T-helper 2 cell treated with Interferon-gamma antibody and Interleukin-4, amounts not matched to agents 100 ng/mL and 5 ng/mL, for 36 hours (primary cell): ENCODE results near the gene RABAC1. TPM values are rescaled to one million over a fixed set of nuclear protein-coding genes. Genes with fewer than 3 reads are reported as not detected.

Experiments
- intact Hi-C: fragments of 100-400 bp; cut with micrococcal nuclease; formaldehyde crosslinking; loops from one replicate; pipeline ENCODE4 v1.15.1; 2023
- total RNA-seq: library from RNA; stranded (reverse); gene quantifications from 2 replicates; pipeline ENCODE4 v1.2.3, GENCODE V29; 2022

RABAC1 gene, protein sequence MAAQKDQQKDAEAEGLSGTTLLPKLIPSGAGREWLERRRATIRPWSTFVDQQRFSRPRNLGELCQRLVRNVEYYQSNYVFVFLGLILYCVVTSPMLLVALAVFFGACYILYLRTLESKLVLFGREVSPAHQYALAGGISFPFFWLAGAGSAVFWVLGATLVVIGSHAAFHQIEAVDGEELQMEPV
- total RNA-seq, result 63.6 and 67.5 TPM in 2 replicates

DNA sequence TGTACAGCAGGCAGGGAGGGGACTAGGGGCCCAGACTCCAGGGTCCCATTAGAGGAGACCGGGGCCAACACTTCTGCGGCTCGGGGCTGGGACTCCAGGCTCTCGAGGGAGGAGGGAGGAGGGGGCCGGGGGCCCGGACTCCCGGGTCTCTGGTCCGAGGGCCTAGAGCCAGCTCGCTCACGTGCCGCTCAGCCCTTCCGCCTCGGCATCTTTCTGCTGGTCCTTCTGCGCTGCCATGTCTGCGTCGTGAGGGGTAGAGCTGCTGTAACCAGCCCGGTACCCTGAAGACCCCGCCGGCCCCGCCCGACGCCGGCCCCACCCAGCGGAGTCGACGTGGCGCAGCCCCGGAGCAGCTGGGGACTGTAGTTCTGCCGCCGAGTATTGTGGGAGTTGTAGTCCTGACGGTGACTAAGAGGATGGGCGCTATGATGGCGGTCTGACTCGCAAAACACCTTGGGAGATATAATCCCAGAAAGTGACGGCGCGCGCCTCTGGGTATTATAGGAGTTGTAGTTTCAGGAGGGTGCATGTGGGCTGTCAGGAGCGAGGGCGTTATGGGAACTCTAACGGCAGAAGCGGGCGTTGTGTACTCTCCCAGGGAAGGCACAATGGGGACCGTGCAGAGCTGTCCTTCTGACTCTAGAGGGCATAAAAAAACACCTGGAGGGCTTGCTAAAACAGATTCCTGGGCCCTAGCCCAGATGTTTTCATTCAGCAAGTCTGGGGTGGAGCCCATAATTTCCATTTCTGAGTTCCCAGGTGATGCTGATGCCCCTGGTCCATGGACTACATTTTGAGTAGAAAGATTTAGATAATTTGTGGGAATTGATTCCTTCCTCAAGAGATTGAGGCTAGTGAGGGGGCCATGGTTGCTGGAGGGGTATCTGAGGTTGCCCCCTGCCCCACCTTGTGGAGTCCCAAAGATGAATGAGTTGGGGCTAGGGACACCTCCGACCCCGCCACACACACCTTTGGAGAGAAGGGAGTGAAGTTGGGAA lies at the start of gene RABAC1:
TSS of gene RABAC1 (minus strand) at position 266 of the 998 bp plus-strand sequence. CDS start at position 237, 29 bp downstream.
- intact Hi-C loops, result loop anchor here (1.0 to 2.0 kb wide), 3 partner anchors 35 to 100 kb away; partner anchors contain the start of gene ATP1A3

DNA sequence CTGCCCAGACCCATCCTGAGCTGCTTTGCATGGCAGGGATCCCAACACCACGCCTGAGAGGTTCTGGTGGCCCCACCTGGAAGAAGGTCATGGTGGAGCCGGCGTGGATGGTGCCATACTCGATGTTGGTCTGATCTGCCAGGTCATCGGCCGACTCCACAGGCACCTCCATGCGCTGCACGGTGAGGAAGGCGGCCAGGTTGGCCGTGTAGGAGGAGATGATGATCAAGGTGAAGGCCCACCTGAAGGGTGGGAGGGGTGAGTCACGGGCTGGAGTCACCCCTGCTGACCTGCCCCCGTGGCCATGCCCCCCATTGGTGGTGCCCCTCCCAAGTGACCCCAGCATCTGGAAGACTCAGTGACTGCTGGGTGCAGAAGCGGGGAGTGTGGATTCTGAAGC lies 47.4 kb upstream of the RABAC1 start:
- intact Hi-C loops, result no loop called here

DNA sequence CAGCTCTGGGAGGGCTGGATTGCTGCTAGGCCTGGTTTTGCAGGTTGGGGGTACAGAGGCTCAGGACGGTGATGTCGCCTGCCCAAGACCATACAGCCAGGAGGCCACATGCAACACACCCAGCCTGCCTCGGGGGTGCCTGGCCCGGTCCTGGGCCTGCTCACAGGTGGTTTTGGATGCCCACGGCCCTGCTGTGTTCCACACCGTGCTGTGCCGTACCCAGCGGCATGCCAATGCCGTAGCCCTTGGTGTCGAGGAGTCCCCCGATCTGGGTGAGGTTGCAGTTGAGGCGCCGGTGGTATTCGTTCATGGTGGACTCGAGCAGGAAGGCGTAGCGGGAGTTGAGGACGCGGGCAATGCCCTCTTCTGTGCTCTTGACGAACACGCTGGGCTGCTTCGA lies 46.4 kb upstream of the RABAC1 start:
- intact Hi-C loops, result no loop called here

DNA sequence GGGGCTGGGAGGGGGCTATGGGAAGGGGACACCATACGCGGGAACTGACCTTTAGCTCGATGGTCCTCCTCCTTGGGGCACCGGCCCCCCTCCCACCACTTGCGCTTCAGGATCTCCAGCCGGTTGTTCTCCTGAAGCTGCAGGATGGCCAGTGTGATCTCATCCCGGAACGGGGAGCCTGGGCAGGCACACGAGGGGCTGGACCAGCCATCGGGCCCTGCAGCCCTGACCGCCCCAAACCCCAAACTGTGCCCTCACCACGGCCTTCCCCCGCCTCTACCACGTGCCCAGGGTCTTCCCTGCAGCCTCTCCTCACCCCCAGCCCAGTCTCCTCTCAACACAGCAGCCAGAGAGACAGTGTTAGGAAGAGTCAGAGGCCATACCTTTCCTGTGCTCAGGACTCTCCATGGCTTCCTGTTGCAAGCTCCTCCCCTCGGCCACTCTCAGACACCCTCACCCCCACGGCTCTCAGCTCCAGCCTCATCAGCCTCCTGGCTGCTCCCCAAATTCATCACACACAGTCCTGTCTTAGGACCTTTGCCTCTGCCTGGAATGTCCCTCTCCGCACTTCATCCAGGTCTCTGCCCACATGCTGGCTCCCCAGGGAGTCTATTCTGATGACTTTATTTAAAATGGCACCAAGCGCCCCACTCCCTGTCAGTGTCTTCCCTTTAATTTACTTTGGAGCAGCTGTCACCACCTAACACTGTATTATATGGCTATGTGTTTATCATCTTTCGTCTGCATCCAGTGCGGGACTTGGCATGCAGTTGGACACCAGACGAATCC lies 44.6 kb upstream of the RABAC1 start:
- intact Hi-C loops, result no loop called here

DNA sequence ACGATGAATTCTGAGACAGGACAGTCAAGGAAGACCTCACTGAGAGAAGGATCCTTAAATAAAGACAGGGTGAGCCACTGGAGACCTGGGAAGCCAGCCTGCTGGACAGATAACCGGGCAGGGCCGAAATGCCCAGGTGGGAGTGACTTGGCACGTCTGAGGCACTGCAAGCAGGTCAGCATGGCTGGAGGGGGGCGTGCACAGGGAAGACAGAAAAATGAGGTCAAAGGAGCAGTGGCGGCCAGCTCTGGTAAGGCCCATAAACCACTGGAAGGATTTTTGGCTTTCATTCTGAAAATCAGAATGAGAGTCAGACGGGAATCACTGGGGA lies 40.7 kb upstream of the RABAC1 start:
- intact Hi-C loops, result no loop called here

DNA sequence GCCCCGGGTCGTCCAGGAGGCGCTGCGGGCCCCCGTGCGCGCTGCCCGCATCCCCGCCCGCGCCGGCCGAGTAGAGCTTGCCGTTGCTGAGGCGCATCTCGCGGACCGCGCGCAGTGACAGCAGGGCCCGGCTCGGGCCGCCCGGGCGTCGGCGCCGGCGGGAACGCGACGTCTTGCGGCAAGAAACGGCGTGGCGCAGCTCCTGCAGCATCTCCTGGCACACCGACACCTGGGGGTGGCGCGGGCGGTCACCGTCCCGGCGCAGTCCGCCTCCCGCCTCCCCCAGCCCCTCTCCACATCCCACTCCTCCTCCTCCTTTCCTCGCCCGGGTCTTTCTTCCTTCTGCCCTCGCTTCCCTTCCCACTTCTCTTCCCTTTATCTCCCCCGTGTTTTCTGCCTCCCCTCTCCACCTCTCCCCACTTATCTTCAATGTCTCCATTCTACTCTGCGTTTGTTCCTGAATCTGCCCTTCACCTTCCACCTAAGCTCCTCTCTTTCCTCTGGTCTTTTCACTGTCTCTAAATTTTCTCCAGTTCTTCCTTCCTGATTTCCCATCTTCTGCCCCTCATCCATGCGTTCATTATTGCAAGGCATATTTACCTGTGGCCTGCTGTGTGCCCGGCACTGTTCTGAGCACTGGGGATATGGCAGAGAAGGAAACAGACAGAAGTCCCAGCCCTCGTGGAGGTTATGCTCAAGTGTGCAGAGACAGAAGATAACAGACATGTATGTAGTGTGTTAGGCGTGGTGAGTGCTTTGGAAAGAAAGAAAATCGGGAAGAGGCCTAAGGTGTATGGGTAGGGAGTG lies 40.2 kb upstream of the RABAC1 start:
- intact Hi-C loops, result no loop called here

DNA sequence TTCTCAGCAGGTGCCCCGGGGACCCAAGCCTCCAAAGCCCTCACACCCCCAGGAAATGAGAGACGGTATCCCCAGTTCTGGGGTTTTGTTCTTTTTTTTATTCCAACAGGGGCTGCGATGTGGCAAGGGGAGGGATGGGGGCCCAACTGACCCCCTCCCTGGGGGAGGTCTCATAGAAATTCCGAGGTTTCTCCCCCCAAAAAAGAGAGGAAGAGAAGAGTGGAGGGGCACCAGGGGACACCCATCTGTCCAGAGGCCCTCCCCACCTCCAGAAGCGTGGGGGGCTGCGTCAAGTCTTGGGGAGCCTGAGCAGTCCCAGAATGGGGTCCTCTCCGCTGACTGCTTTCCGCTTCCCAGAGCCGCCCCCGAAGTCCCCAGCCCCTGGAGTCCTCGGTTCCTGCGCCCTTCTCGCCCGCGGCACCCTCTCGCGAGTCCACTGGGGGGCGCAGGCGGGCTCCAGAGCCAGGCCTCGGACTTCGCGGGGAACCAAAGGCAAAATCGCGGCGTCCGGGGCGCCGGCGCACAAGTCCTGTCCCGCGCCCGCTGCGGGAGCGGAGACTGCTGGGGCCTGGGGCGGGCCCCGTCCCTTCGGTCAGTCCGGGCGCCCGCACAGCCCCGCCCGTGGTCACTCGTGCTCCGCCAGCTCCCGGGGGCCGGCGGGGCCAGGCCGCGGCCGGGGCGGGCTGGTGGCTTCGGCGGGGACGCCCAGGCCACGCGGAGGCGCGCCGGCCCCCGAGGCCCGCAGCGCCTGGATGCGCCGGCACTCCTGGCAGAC lies 39.3 kb upstream of the RABAC1 start:
- intact Hi-C loops, result no loop called here

DNA sequence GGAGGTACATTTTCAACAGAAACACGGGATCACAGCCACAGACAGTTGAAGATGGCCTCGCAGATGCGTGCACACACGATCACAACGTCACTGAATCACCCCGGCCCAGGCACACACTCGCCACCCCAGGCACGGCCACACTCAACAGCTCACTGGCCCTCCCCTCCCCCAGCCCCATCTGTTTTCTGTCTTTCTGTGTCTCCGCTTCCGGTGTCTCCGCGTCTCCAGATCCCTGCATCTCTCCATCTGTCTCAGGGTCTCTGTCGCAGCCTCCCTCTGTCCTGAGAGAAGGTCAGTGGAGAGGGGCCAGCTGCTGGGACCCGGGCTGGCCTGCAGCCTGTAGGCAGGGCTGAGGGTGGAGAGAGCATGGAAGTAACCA lies 38.7 kb upstream of the RABAC1 start:
- intact Hi-C loops, result no loop called here

DNA sequence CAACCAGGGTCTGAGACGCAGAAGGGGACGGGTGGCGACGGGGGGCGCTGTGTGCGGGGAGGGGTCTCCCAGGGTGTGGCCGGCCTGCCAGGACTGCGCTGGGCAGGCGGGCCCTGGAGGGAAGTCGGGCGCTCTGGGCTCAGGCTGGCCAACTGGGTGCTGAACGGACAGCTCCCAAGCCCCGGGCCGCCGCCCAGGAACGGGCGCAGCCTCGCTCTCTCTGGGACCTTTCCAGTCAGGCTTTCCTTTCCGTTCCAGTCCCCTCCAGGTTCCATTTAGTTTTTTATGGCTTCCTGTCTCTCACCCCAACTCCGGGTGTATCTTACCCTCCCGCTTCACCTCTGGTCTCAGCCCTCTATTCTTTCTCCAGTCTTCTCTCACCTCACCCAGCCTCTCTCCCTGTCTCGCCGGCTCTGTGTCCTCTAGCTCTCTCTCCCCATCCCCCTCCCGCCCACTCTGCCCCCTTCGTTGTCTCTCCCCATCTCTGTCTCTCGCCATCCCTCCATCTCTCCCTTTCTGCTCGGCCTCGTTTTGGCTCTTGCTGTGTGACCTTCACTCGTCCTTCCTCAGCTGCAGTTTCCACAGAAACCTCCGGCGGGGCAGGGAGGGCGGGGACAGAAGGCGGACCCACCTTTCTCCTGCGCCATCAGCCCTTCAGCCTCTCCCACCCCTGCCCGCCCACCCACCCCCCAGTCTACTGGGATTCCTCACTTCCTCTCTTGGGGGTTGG lies 38.2 kb upstream of the RABAC1 start:
- intact Hi-C loops, result no loop called here

DNA sequence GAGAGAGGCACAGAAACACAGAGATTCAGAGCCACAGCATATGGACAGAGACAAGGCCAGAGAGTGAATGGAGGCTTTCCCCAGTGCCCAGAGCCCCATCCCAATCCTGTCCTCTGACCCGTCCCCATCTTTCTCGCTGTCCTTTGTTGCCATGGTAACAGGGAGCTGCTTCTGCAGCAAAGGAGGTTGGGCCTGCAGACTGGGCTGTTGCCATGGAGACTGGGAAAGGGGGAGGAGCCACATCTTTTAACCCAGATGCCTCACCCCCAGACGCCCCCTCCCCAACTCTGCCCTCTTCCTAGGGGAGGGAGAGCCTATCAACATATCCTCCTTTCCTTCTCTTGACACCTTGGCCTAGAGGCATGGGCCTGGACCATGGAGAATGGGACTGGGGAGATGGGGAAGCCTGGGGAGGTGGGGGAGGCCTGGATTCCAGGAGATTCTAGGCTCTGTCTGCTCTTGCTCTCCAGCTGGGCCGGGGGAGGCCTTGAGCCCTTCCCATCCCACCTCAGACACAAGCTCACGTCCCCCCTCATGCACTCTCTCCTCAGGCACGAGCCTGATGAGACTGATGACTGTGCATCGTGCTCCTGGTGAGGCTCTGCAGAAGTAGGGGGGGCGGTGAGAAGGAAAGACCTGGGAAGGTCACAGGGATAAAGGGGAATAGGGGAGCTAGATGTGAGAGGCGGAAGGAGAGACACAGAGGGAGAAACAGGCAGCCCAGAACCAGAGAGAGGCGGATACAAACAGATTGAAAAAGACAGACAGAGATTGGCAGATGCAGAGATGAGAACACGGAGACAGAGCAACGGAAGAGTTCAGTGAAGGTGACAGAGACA lies 37.1 kb upstream of the RABAC1 start:
- intact Hi-C loops, result loop anchor here (2.0 kb wide), 1 partner anchor 37 kb away; the partner anchor contains the start of gene RABAC1

DNA sequence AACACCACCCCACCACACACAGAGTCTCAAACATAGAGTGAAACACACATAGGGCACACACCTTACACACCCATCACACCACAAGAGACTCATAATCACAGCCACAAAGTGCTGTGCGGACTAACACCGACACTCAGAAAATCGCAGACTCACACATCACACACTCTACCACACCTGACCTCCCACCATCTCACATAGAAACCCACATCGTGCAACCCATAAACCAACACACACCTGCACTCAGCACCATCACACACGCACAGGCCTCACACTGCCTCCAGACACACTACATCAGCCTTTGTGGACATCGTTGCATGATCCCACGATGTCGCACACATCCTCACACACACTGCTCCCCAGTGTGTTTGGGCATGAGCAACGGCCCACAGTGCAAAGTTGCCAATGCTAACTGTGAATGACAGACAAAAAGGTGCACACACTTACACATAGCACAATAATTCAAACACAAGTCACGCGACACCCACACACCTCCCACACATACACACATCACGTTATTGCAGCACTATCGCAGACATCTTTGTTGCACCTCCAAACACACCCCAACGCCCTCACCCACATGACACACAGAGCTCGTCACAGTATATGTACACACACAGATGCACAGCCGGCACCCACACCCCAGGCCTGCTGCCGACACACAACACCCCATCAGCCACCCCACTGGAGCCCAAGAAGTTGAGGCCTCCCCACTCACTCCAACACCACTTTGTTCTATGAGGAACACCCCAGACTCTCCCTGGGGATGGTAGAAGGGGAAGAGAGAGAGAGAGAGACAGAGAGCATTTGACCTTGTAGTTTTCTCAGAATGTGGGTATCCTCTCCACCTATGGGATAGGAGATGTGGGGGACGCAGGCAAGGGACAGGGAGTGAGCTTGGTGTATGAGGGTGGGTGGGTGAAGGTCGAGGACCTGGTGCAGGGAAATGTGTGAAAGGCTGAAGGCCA lies 36.2 kb upstream of the RABAC1 start:
- intact Hi-C loops, result loop anchor here (2.0 to 5.0 kb wide), 2 partner anchors 36 to 82 kb away; partner anchors contain the start of genes RABAC1 and ZNF574

DNA sequence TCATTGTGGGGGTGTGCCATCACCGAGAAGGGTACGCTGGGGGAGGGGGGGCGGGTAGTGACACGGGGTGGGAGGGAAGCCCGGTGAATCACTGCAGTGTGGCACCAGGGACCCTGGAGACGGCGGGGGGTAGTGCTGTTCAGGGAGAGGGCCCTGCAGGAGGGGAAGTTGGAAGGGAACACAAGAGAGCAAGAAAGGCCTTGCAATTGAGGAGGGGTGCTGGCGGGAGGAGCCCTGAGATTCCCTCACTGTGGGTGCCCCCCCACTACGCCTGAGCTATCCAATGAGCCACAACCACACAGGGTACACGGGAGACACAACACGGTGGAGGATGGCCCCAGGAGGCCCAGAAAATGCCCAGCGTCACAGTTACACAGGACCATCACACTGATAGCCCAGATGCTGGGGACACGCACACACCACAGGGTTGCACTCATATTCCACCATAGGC lies 35.4 kb upstream of the RABAC1 start:
- intact Hi-C loops, result loop anchor here (2.0 to 5.0 kb wide), 2 partner anchors 36 to 83 kb away; partner anchors contain the start of genes RABAC1 and ZNF574

DNA sequence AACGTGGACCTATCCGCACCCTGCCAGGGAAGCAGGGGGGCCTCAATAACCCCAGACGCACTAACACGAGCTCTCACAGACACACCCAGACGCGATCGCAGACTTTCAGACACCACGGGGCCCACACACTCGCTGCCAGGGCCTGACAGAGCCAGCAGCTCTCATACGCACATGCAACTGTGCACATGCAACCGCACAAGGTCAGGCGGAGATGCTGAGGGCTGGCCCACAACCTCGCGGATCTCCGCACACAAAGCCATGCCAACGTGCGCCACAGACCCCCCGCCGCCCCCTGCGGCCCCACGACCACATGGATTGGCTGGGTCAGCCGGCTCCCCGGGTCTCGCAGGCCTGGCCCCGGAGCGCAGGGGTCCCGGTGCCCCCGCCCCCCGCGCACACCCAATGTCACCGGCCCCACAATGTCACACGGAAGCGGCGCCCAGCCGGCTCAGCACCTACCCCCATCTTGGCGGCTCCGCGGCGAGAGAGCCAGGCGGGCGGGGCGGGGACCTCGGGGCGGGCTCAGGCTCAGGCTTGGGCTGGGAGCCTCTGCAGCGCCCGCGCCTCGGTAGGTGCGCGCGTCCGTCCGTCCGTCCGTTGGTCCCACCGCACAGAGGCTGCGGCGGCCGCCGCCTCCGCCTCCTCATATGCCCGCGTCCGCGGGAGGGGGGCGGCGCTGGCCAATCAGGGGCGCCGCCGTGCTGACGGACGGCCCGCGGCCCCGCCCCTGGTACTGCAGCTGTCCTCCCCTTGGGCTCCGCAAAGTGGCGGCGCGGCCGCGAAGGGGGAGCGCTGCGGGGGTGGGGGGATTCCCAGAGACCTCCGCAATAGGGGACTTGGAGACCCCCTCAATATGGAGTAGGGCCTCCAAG lies 34.7 kb upstream of the RABAC1 start, which contains the start of gene ATP1A3:
TSS of gene ATP1A3 (minus strand) at position 619 of the 872 bp plus-strand sequence. CDS start at position 465, 154 bp downstream.
- intact Hi-C loops, result loop anchor here (2.0 to 5.0 kb wide), 2 partner anchors 35 to 83 kb away; partner anchors contain the start of genes RABAC1 and ZNF574

DNA sequence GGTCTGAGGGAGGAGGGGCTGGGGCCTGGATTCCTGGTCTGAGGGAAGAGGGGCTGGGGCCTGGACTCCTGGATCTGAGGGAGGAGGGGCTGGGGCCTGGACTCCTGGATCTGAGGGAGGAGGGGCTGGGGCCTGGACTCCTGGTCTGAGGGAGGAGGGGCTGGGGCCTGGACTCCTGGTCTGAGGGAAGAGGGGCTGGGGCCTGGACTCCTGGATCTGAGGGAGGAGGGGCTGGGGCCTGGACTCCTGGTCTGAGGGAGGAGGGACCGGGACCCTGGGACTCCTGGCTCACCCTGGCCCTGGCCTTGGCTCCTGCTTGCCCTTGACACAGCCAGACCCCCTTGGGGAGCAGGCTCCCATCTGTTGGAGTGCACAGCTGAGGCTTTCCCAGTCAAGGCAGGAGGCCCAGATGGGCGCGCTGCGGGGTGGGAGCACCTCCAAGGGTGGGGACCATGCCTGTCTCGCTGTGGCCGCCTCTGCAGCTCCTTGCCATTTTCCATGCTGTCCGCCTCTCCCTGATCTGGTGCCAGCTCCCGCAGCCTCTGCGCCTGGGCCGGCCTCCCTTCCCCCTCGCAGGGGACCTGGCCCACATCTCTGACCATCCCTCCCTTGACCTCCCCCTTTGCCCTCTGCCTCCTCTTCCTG lies 32.9 kb upstream of the RABAC1 start:
- intact Hi-C loops, result loop anchor here (5.0 kb wide), 1 partner anchor 85 kb away; the partner anchor contains the start of gene ZNF574

DNA sequence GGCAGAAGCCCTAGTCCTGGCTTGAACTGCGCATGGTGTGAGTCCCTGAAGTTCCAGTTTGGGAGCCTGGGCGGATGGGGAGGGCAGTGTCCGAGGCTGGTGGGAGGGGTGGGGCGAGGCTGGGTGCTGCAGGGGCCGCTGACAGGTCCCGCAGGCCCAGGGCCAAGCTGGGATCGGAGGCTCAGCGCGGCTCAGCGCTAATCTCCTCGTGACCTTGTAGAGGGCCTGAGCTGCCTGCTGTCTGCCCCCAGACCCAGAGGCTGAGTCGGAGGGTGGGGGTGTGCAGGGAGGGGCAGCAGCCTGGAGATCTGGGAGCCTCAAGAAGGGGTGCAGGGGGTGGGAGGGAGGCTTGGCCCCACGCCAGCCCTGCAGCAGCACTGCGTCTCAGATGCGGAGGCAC lies 31.9 kb upstream of the RABAC1 start:
- intact Hi-C loops, result loop anchor here (5.0 kb wide), 1 partner anchor 86 kb away; the partner anchor contains the start of gene ZNF574
